BJ (cell line): ENCODE results near the gene PTK6. TPM values are rescaled to one million over a fixed set of nuclear protein-coding genes. Genes with fewer than 3 reads are reported as not detected.
A peak's percentile ranks its signal among the peaks of the same experiment; 100 is the strongest.

ENCODE experiments used
- CTCF ChIA-PET: fragments of 350-600 bp; formaldehyde crosslinking; extraction: SDS; loops from one replicate; lab custom pipeline; 2021; ENCODE audit warnings: antibody characterized with exemption, inconsistent platforms; lab: Yijun Ruan, JAX
- POLR2A ChIA-PET: fragments of 300-600 bp; sonication (Branson Sonifier 250); formaldehyde crosslinking; extraction: SDS; loops from one replicate; lab custom pipeline; 2021; ENCODE audit warnings: antibody characterized with exemption; lab: Charles Lee
- DNase-seq: peaks from one replicate; pipeline ENCODE4 v3.0.0-alpha.2; 2011; ENCODE audit warnings: low read depth
- H3K27me3 ChIP-seq: 2 replicates; pipeline ENCODE4 v1.6.0; 2011; ENCODE audit warnings: low read length; ENCODE audit not compliant: control insufficient read depth, insufficient read depth
- H3K36me3 ChIP-seq: 2 replicates; pipeline ENCODE4 v1.5.1; 2011; ENCODE audit warnings: low read length; ENCODE audit not compliant: control insufficient read depth, insufficient read depth
- H3K4me3 ChIP-seq: 2 replicates; pipeline ENCODE4 v1.5.1; 2011; ENCODE audit warnings: low read depth, mild to moderate bottlenecking, control low read depth, low read length
- CTCF ChIP-seq: IDR thresholded peaks from 2 replicates; pipeline ENCODE4 v1.5.1; 2011; ENCODE audit warnings: low read depth, mild to moderate bottlenecking, control low read depth, inconsistent platforms, low read length, moderate library complexity; ENCODE audit not compliant: insufficient read depth
- polyA plus RNA-seq: library from polyadenylated mRNA; depleted of rRNA; stranded (reverse); fragments of >200 nt; gene quantifications from 2 replicates; pipeline ENCODE4 v1.2.3, GENCODE V29; 2011

Gene PTK6
- polyA plus RNA-seq, 1 experiment: 0.05 TPM

- Histone ChIP-seq H3K4me3 (no peak overlapping the region), H3K27me3 (no peaks in the 10 kb centered on the region), H3K36me3 (no peaks in the 10 kb centered on the region)
- CTCF ChIA-PET: interaction anchor here (0.6 to 5.8 kb wide), 8 partner anchors 12 to 441 kb away, joined by 3 to 53 read pairs (median 3); partner anchors contain the start of genes PRPF6 and TPD52L2
- TF ChIP-seq CTCF: no peak
- POLR2A ChIA-PET: no interaction called here
- no peak for DNase-seq
Observed at GRCh38 chr20:63539441-63540370, 2.5 kb upstream of the PTK6 start.

- no peak for DNase-seq
- no peak for TF ChIP-seq CTCF
- no peak overlapping the region for H3K4me3 ChIP-seq
- ChIA-PET CTCF (interaction anchor here (0.8 to 5.8 kb wide), 10 partner anchors 12 to 581 kb away, joined by 3 to 53 read pairs (median 4); partner anchors contain the start of genes PRPF6, SAMD10 and TPD52L2), POLR2A (no interaction called here)
- H3K36me3 ChIP-seq: no peaks in the 10 kb centered on the region
- no peaks in the 10 kb centered on the region for H3K27me3 ChIP-seq
Observed at GRCh38 chr20:63539092-63539430, 1.9 kb upstream of the PTK6 start.

- DNase-seq: no peak
- no peak for TF ChIP-seq CTCF
- ChIA-PET CTCF (interaction anchor here (0.7 to 5.8 kb wide), 32 partner anchors 8 to 582 kb away, joined by 3 to 53 read pairs (median 4); partner anchors contain the start of genes GMEB2, PRPF6, RTEL1 and SAMD10), POLR2A (interaction anchor here (0.9 kb wide), 1 partner anchor 327 kb away, joined by 3 read pairs; no protein-coding TSS in a partner anchor)
- Histone ChIP-seq H3K27me3 (no peaks in the 10 kb centered on the region), H3K4me3 (peak overlapping the region; percentile 30), H3K36me3 (no peaks in the 10 kb centered on the region)
Observed at GRCh38 chr20:63538204-63539091, 1.3 kb upstream of the PTK6 start.

- CTCF ChIA-PET: interaction anchor here (0.5 to 5.8 kb wide), 40 partner anchors 8 to 583 kb away, joined by 3 to 53 read pairs (median 4); partner anchors contain the start of genes GMEB2, PRPF6, RTEL1 and SAMD10
- H3K4me3 ChIP-seq: peak overlapping the region; percentile 30
- DNase-seq: peak; percentile 47
- peak; percentile 95 for TF ChIP-seq CTCF
- POLR2A ChIA-PET: interaction anchor here (0.9 kb wide), 1 partner anchor 328 kb away, joined by 3 read pairs; no protein-coding TSS in a partner anchor
- no peaks in the 10 kb centered on the region for H3K36me3 ChIP-seq
- H3K27me3 ChIP-seq: no peaks in the 10 kb centered on the region
Observed at GRCh38 chr20:63537525-63538203, 488 bp upstream of the PTK6 start.
